ENCODE data around the gene METTL27. TPM values are rescaled to one million over a fixed set of nuclear protein-coding genes. Genes with fewer than 3 reads are reported as not detected.
"Not testable (repeated sequence)": the region's sequence is repeated elsewhere in the genome, so short reads cannot be mapped to it uniquely, and the experiment has no call there.

METTL27 gene
- total RNA-seq, 2 experiments from 2014 or later, result 0.21 TPM; not detected in 1

DNA sequence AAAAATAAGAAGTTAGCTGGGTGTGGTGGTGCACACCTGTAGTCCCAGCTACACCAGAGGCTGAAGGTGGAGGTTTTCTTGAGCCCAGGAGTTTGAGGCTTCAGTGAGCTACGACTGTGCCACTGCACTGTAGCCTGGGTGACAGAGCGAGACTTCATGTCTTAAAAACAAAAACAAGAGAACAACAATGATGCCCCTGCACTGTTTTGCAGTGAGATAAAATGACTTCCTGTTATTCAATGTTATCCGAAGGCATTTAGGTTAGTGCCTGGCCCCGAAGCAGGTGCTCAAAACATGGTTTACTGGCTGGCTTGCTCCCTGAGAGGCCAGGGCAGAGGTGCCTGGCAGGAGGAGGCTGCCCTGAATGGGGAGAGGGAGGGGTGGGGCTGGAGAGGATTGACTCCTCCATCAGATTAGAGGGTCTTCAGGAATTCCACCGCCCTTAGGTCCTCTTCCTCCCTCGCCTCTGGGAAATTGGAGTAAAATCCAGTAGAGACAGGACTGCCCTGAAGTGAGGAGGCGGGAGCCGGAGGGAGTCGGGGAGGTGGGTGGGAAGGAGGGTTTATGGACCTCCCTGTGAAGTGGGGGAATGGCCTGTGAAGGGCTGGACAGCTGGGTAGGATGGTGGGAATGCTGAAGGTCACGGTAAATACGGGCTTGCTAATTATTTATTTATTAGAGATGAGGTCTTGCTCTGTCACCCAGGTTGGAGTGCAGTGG is 18.3 kb downstream of the METTL27 start:
- ChIA-PET POLR2A (no interaction called here), CTCF (no interaction called here)

DNA sequence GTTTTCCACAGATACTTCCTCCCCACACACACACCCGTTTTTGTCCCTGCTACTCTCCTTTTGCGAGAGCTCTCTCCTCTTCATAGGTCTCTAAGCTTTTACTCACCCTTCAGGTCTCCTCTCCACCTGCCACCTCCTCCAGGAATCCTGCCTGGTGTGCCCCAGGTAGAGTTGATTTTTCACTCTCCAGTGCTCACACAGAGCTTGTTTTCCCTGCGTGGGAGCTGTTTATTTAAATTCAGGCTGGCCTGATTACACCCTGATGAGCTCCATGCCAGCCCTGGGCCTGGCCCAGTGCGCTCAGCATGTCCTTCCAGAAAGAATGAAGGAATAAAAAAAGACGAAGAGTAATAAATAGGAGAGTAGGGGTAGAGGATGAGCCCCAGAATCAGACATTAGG is 19.1 kb downstream of the METTL27 start:
- ChIA-PET POLR2A (no interaction called here), CTCF (interaction anchor here (1.2 kb wide), 1 partner anchor 32 kb away, joined by 3 read pairs; no protein-coding TSS in a partner anchor)

DNA sequence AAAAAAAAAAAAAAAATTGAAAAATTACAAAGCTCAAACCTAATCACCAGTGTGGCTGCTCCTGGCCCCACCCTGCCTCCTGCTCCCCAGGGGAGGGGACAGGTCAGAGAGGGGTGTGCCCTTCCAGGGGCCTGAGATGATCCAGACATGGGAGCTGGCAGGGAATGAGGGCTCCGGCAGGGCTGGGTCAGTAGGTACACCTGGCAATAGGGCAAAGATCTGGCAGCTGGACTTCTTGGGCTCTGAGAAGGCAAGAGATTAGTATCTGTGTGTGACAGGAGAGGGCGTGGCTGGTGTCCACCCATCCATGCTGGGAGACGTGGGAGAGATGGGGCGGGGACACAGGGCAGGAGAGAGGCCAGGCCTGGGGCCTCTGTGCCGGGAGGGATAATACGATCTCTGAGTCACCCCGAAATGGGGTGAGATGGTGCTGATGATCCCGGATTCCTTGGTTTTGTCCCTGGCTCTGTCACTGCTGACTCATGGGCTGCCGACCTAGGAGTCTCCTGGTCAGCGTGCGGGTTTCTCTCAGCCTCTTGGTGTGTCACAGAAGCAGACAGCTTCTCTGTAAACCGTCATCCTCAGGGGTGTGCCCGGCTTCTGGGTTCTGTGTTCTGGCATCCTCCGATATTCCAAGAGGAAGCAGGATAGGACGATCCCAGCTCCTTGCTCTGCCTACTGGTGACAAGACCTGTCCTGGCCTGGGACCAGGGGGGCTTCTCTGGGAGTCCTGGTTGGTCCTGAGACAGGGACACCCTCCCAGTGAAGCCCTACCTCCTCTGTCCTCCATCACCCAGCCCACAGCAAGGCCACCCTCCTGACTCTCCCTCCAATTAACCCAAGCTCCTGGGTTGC is 19.8 kb downstream of the METTL27 start:
- POLR2A ChIA-PET, result no interaction called here
- CTCF ChIA-PET, result interaction anchor here (1.2 kb wide), 1 partner anchor 32 kb away, joined by 3 read pairs; no protein-coding TSS in a partner anchor

- CTCF ChIA-PET, POLR2A ChIA-PET: not testable (repeated sequence)
These were observed 20.6 kb downstream of the METTL27 start for GRCh38 chr7:73821597-73822285.

GRCh38 chr7:73820013-73820412 is 22.3 kb downstream of the METTL27 start:
- ChIA-PET POLR2A (no interaction called here), CTCF (interaction anchor here (1.3 kb wide), 1 partner anchor 35 kb away, joined by 5 read pairs; no protein-coding TSS in a partner anchor)

- ChIA-PET POLR2A (no interaction called here), CTCF (interaction anchor here (0.7 kb wide), 1 partner anchor 51 kb away, joined by 4 read pairs; no protein-coding TSS in a partner anchor)
These were observed 25.2 kb downstream of the METTL27 start for GRCh38 chr7:73817121-73817520.

- POLR2A ChIA-PET, result interaction anchor here (0.6 kb wide), 1 partner anchor 639 kb away, joined by 3 read pairs; no protein-coding TSS in a partner anchor
- CTCF ChIA-PET, result interaction anchor here (3.0 kb wide), 1 partner anchor 40 kb away, joined by 12 read pairs; no protein-coding TSS in a partner anchor
These were observed 26.9 kb downstream of the METTL27 start for GRCh38 chr7:73815436-73815835.

GRCh38 chr7:73812996-73813395 is 29.3 kb downstream of the METTL27 start:
- CTCF ChIA-PET, result interaction anchor here (1.4 to 1.9 kb wide), 2 partner anchors 38 to 42 kb away, joined by 3 to 8 read pairs; no protein-coding TSS in a partner anchor
- POLR2A ChIA-PET, result no interaction called here

GRCh38 chr7:73811760-73812168 is 30.6 kb downstream of the METTL27 start:
- CTCF ChIA-PET, result interaction anchor here (0.6 to 1.9 kb wide), 3 partner anchors 43 to 210 kb away, joined by 3 to 8 read pairs (median 4); no protein-coding TSS in a partner anchor
- POLR2A ChIA-PET, result no interaction called here

GRCh38 chr7:73810998-73811360 is 31.3 kb downstream of the METTL27 start:
- ChIA-PET POLR2A (no interaction called here), CTCF (interaction anchor here (0.6 to 1.9 kb wide), 2 partner anchors 44 to 209 kb away, joined by 3 to 8 read pairs; no protein-coding TSS in a partner anchor)

DNA sequence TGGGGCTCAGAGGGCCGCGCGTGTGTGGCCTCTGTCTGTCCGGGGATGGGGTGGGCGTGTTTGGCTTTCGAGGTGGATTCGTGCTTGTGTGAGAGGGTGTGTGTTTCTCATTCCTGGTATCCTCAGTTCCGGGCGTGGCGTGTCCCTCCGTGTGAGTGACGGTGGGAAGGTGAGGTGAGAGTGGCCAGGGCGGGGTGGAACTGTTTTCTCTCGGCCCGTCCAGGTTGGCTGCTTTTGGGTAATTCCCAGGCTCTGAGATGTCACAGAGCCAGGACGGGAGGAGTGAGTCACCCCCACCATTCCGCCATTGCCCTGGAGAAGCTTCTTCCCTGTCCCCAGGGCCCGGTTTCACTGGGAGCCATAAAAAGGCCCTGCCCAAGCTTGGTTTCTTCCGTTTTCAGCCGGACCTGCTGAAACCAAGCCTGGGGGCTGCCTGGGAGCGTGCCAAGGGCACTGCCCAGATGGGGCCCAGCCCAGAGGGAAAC is 32.8 kb downstream of the METTL27 start:
- CTCF ChIA-PET, result interaction anchor here (1.6 kb wide), 1 partner anchor 45 kb away, joined by 9 read pairs; no protein-coding TSS in a partner anchor
- POLR2A ChIA-PET, result no interaction called here

- CTCF ChIA-PET, result no interaction called here
- POLR2A ChIA-PET, result no interaction called here
These were observed 39.9 kb downstream of the METTL27 start for GRCh38 chr7:73802459-73802858.

- CTCF ChIA-PET, result no interaction called here
- POLR2A ChIA-PET, result no interaction called here
These were observed 40.7 kb downstream of the METTL27 start for GRCh38 chr7:73801577-73801976.

GRCh38 chr7:73799282-73800141 is 42.8 kb downstream of the METTL27 start:
- CTCF ChIA-PET, result no interaction called here
- POLR2A ChIA-PET, result no interaction called here

DNA sequence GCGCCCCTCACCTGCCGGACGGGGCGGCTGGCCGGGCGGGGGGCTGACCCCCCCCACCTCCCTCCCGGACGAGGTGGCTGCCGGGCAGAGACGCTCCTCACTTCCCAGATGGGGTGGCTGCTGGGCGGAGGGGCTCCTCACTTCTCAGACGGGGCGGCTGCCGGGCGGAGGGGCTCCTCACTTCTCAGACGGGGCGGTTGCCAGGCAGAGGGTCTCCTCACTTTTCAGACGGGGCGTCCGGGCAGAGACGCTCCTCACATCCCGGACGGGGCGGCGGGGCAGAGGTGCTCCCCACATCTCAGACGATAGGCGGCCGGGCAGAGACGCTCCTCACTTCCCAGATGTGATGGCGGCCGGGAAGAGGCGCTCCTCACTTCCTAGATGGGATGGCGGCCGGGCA is 45.1 kb downstream of the METTL27 start:
- POLR2A ChIA-PET, CTCF ChIA-PET: not testable (repeated sequence)

- CTCF ChIA-PET, POLR2A ChIA-PET: not testable (repeated sequence)
These were observed 45.7 kb downstream of the METTL27 start for GRCh38 chr7:73796656-73797055.

DNA sequence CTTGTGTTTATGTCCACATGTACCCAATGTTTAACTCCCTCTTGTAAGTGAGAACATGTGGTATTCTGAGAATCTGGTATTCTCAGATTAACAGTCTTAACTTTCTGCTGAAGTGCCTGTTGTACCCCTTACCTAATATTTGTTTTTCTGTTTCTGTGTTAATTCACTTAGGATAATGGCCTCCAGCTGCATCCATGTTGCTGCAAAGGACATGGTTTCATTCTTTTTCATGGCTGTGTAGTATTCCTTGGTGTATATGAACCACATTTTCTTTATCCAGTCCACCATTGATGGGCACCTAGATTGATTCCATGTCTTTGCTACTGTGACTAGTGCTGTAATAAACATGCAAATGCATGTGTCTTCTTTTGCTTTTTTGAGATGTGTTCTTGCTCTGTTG is 47.1 kb downstream of the METTL27 start:
- CTCF ChIA-PET, POLR2A ChIA-PET: not testable (repeated sequence)

GRCh38 chr7:73791170-73791690 is 51.1 kb downstream of the METTL27 start:
- CTCF ChIA-PET, POLR2A ChIA-PET: not testable (repeated sequence)

GRCh38 chr7:73789051-73789450 is 53.3 kb downstream of the METTL27 start:
- CTCF ChIA-PET, result no interaction called here
- POLR2A ChIA-PET, result no interaction called here
